Keratinocyte (primary cell): ENCODE results near the gene MYH9. TPM values are rescaled to one million over a fixed set of nuclear protein-coding genes. Genes with fewer than 3 reads are reported as not detected.

Source experiments
- DNase-seq: peaks from one replicate; pipeline ENCODE4 v3.0.0-alpha.2; 2011; ENCODE audit warnings: low read depth, missing footprints, low spot score
- FAIRE-seq: peaks from 2 replicates; lab custom pipeline; 2011; peaks lifted over from hg19 to GRCh38; lab: Jason Lieb, UNC
- H2AFZ ChIP-seq: 2 replicates; pipeline ENCODE4 v1.6.0; 2012; ENCODE audit warnings: low read length, control low read depth, inconsistent platforms; ENCODE audit not compliant: control insufficient read depth
- H3K27ac ChIP-seq: 2 replicates; pipeline ENCODE4 v1.5.1; 2011; ENCODE audit warnings: low read length; ENCODE audit not compliant: control insufficient read depth, insufficient read depth
- H3K27me3 ChIP-seq: 3 replicates; pipeline ENCODE4 v1.6.0; 2011; ENCODE audit warnings: low read length; ENCODE audit not compliant: control insufficient read depth, insufficient read depth; ENCODE audit errors: extremely low read depth
- H3K36me3 ChIP-seq, 2 experiments: 2 replicates in 1 of 2; 3 replicates in 1 of 2; pipeline ENCODE4 v1.5.1; 2011; ENCODE audit warnings: low read length in 2 of 2, mild to moderate bottlenecking in 1 of 2; ENCODE audit not compliant: control insufficient read depth in 2 of 2, insufficient read depth in 2 of 2; ENCODE audit errors: extremely low read depth in 1 of 2
- H3K4me1 ChIP-seq: 3 replicates; pipeline ENCODE4 v1.5.1; 2011; ENCODE audit warnings: low read length; ENCODE audit not compliant: control insufficient read depth, insufficient read depth; ENCODE audit errors: extremely low read depth
- H3K4me2 ChIP-seq: 3 replicates; pipeline ENCODE4 v1.6.0; 2011; ENCODE audit warnings: low read depth, low read length; ENCODE audit not compliant: control insufficient read depth, insufficient read depth; ENCODE audit errors: extremely low read depth
- H3K4me3 ChIP-seq, 3 experiments: fragments of 200-600 bp in 1 of 3; sonication (generic) in 1 of 3; 2 replicates in 2 of 3; 3 replicates in 1 of 3; pipeline ENCODE4 v1.5.1; 2011 to 2016; ENCODE audit warnings: low read length in 3 of 3, mild to moderate bottlenecking in 3 of 3, control low read depth in 2 of 3, inconsistent platforms in 1 of 3, low read depth in 1 of 3, mixed read lengths in 1 of 3, mixed run types in 1 of 3, moderate library complexity in 1 of 3; ENCODE audit not compliant: control insufficient read depth in 2 of 3, insufficient read depth in 2 of 3; ENCODE audit errors: extremely low read depth in 1 of 3
- H3K79me2 ChIP-seq: 2 replicates; pipeline ENCODE4 v1.6.0; 2012; ENCODE audit warnings: low read length; ENCODE audit not compliant: control insufficient read depth, insufficient read depth
- H3K9ac ChIP-seq: 3 replicates; pipeline ENCODE4 v1.6.0; 2011; ENCODE audit warnings: low read length; ENCODE audit not compliant: control insufficient read depth, insufficient read depth; ENCODE audit errors: extremely low read depth
- H3K9me1 ChIP-seq: 3 replicates; pipeline ENCODE4 v1.6.0; 2011; ENCODE audit warnings: low read length; ENCODE audit not compliant: control insufficient read depth, insufficient read depth; ENCODE audit errors: extremely low read depth
- H3K9me3 ChIP-seq: 2 replicates; pipeline ENCODE4 v1.5.1; 2012; ENCODE audit warnings: low read depth, low read length; ENCODE audit not compliant: control insufficient read depth
- H4K20me1 ChIP-seq: 3 replicates; pipeline ENCODE4 v1.6.0; 2011; ENCODE audit warnings: low read length; ENCODE audit not compliant: control insufficient read depth, insufficient read depth; ENCODE audit errors: extremely low read depth
- EZH2 ChIP-seq: IDR thresholded peaks from one replicate; pipeline ENCODE4 v1.6.1; 2012; ENCODE audit warnings: inconsistent platforms, mild to moderate bottlenecking, low read length, moderate library complexity
- dilution Hi-C: fragments of 300-500 bp; cut with MboI; formaldehyde crosslinking; loops from one replicate; pipeline ENCODE4 v1.7.0; 2020; ENCODE audit warnings: low sequenced_read_pairs; ENCODE audit not compliant: extremely low pct_ligation_motif_present
- polyA plus RNA-seq, 5 experiments: library from polyadenylated mRNA; depleted of rRNA in 3 of 5; stranded (reverse) in 3 of 5; stranded (forward) in 1 of 5; unstranded in 1 of 5; fragments of >200 nt; gene quantifications; 1 replicate in 1 of 5; 2 replicates in 3 of 5; 3 replicates in 1 of 5; pipeline versions ENCODE4 v1.2.1 to v1.2.3, GENCODE V29; 2011 to 2012; ENCODE audit warnings: missing spikeins in 2 of 5, low read depth in 1 of 5, low replicate concordance in 1 of 5
- TF ChIP-seq, protein P1 (sequence below), 3 experiments: IDR thresholded peaks in 1 of 3; conservative IDR thresholded peaks in 1 of 3; optimal IDR thresholded peaks in 1 of 3; 2 replicates in 2 of 3; 3 replicates in 1 of 3; pipeline versions ENCODE3 to v1.5.1; 2011; ENCODE audit warnings: low read length in 3 of 3, mild to moderate bottlenecking in 3 of 3, moderate library complexity in 2 of 3, control low read depth in 1 of 3, inconsistent platforms in 1 of 3; ENCODE audit not compliant: insufficient read depth in 2 of 3; ENCODE audit errors: extremely low read depth in 1 of 3

The MYH9 gene
- polyA plus RNA-seq, 1 donor (not counting 4 experiments of a cell fraction or from before 2014, with no cell fraction given) = 351 TPM

DNA sequence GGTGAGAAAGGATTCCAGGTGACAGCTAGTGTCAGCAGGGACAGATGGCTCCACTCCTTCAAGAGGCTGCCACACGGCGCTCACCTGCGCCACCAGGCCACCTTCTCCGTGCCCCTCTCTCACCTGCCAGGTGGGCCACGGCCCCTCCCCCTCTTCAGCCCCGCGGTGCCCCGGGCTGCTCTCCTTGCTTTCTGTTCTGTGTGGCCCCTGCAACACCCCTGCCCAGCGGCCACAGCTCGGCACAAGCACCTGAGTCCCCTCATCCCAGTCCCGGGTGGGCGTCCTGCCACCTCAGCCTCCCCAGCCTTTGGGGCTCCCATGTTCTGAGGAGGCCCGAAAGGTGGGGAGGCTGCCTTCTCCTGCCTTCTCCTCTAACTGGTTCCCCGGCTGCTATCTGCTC is 88.5 kb downstream of the MYH9 start:
- Histone ChIP-seq H3K4me2 (no peak overlapping the region), H3K27me3 (no peaks in the 10 kb centered on the region), H2AFZ (no peak overlapping the region), H3K4me1 (no peaks in the 10 kb centered on the region), H3K36me3 (peaks cover 82 to 88% of the 10 kb centered on the region in 2 experiments), H4K20me1 (peaks cover 61% of the 10 kb centered on the region), H3K4me3 (no peak overlapping the region), H3K9me1 (no peaks in the 10 kb centered on the region), H3K9me3 (no peaks in the 10 kb centered on the region), H3K79me2 (peaks cover 78% of the 10 kb centered on the region), H3K27ac (no peak overlapping the region), H3K9ac (no peak overlapping the region)
- no peak for FAIRE-seq
- dilution Hi-C loops = no loop called here
- no peak for DNase-seq
- no peak for TF ChIP-seq EZH2
- TF ChIP-seq, protein P1, sequence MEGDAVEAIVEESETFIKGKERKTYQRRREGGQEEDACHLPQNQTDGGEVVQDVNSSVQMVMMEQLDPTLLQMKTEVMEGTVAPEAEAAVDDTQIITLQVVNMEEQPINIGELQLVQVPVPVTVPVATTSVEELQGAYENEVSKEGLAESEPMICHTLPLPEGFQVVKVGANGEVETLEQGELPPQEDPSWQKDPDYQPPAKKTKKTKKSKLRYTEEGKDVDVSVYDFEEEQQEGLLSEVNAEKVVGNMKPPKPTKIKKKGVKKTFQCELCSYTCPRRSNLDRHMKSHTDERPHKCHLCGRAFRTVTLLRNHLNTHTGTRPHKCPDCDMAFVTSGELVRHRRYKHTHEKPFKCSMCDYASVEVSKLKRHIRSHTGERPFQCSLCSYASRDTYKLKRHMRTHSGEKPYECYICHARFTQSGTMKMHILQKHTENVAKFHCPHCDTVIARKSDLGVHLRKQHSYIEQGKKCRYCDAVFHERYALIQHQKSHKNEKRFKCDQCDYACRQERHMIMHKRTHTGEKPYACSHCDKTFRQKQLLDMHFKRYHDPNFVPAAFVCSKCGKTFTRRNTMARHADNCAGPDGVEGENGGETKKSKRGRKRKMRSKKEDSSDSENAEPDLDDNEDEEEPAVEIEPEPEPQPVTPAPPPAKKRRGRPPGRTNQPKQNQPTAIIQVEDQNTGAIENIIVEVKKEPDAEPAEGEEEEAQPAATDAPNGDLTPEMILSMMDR (optimal IDR thresholded peaks at IDR 0.05 in 1 of 3, IDR thresholded peaks at IDR 0.05 in 1 of 3, conservative IDR thresholded peaks at IDR 0.05 in 1 of 3; ENCODE audit: extremely low read depth in 1 of 3, insufficient read depth in 2 of 3, low read length in 3 of 3) = no peak

DNA sequence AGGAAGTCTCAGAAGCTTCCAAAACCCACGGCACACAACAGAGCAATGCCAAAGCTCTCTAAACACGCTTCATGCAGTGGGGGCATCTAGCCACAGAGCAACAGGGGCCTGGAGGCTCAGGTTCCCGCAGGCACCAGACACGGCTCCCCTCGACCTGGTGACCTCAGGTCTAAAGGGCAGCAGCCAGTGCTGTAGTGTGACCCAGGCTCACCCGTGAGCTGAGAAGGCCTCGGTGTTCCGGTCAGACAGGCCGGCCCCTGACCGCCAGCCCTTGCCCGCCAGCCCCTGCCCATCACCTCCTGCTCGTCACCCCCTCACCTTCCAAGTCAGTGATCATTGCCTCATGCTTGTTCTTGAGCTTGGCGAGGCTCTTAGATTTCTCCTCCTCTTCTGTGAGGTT is 89.2 kb downstream of the MYH9 start:
- Histone ChIP-seq H3K79me2 (peaks cover 79% of the 10 kb centered on the region), H3K4me1 (no peaks in the 10 kb centered on the region), H4K20me1 (peaks cover 62% of the 10 kb centered on the region), H3K9me3 (no peaks in the 10 kb centered on the region), H3K9ac (no peak overlapping the region), H3K27me3 (no peaks in the 10 kb centered on the region), H2AFZ (no peak overlapping the region), H3K4me3 (no peak overlapping the region), H3K4me2 (no peak overlapping the region), H3K9me1 (no peaks in the 10 kb centered on the region), H3K27ac (no peak overlapping the region), H3K36me3 (peaks cover 85 to 88% of the 10 kb centered on the region in 2 experiments)
- dilution Hi-C loops = no loop called here
- DNase-seq = no peak
- FAIRE-seq = no peak
- TF ChIP-seq, protein P1 (optimal IDR thresholded peaks at IDR 0.05 in 1 of 3, IDR thresholded peaks at IDR 0.05 in 1 of 3, conservative IDR thresholded peaks at IDR 0.05 in 1 of 3; ENCODE audit: extremely low read depth in 1 of 3, insufficient read depth in 2 of 3, low read length in 3 of 3) = no peak
- TF ChIP-seq EZH2 = no peak
